ENCODE results near the gene CRTAP.
"Not testable (repeated sequence)": the region's sequence is repeated elsewhere in the genome, so short reads cannot be mapped to it uniquely, and the experiment has no call there.

The CRTAP gene

DNA sequence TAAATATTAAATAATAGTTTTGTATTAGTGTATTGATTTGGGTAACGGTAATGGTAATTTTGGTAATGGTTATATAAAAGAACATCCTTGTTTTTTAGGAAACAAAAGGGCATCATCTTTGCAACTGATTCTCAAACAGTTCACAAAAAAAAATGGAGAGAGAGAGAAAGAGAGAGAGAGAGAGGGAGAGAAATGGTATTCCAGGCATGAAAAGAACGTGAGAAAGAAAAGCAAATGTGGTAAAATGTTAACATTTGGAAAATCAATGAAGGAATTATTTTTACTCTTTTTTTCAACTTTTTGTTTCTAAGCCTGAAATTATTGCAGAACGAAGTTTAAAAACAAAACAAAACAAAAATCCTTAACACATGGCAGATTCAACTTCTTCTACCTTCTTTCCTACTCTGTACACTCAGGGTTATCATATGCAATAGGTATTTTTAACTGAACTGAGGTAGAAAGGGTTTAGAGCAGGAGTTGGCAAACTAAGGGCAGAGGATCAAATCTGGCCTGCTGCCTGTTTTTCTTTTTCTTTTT lies 14.6 kb upstream of the CRTAP start:
- in situ Hi-C loops (cut with MboI; ENCODE audit: low sequenced_read_pairs) = no loop called here

DNA sequence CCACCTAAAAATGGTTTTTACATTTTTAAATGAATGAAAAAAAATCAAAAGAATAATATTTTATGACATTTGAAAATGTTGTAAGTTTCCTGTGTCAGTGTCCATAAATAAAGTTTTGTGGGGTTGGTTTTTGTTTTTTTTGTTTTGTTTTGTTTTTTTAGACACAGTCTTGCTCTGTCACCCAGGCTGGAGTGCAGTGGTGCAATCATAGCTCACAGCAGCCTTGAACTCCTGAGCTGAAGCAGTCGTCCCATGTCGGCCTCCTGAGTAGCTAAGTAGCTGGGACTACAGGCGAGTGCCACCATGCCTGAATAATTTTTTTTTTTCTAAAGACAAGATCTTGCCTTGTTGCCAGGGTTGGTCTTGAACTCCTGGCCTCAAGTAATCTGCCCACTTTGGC lies 14.1 kb upstream of the CRTAP start:
- in situ Hi-C loops (cut with MboI; ENCODE audit: low sequenced_read_pairs) = no loop called here

DNA sequence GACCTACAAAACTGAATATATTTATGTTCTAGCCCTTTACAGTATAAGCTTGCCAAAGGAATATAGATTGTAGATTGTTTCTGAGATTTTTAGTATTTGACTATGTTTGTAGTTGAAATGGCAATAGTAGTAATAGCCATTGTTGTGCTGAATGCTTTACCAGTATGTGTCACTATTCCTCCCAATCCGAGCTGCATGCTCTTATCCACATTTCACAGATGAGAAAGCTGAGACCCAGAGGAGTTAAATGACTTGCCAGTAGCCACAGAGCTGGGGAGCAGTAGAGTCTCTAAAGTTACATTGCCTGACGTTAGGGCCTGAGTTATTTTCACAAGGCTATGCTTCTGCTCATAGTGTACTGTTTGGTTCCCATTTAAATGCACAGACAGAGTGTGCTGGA lies 13.6 kb upstream of the CRTAP start:
- in situ Hi-C loops (cut with MboI; ENCODE audit: low sequenced_read_pairs) = no loop called here

DNA sequence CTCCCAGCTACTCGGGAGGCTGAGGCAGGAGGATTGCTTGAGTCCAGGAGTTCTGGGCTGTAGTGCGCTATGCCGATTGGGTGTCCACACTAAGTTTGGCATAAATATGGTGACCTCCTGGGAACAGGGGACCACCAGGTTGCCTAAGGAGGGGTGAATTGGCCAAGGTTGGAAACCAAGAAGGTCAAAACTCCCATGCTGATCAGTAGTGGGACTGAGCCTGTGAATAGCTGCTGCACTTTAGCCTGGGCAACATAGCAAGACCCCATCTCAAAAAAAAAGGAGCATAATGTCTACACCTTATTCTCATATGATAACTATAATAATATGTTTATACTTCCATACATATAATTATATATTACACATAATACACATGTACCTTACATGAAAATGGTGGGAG lies 10.8 kb upstream of the CRTAP start:
- in situ Hi-C loops (cut with MboI; ENCODE audit: low sequenced_read_pairs) = no loop called here

DNA sequence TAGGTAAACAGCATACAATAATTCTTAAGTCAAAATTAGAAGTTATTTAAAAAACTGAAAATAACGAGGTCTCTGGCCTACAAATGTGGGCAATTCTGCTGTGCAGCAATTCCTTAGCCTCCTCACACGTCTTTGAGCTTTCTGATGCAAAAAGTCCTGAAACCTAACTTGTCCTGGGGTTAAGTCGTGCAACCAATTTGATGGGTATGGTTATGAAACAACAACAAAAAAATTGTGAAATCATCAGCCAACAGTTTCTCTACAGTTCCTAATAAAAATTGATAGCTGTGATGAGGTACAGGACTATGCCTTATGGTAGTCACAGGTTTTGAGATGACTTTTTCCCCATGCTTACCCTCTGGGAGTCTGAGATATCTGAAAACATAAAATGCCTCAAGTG lies 10.3 kb upstream of the CRTAP start:
- in situ Hi-C loops (cut with MboI; ENCODE audit: low sequenced_read_pairs) = no loop called here

DNA sequence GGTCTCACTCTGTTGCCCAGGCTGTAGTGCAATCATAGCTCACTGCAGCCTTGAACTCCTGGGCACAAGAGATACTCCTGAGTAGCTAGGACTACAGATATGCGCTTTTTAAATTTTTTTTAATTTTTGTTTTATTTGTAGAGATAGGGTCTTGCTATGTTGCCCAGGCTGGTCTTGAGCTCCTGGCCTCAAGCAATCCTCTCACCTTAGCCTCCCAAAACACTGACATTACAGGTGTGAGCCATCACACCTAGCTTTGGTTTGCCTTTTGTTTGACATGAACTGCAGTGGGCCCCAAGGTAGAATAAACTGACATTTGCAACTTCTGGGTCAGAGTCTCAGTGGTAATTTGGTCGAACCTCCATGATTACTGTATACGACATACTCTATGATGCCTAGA lies 9.0 kb upstream of the CRTAP start:
- in situ Hi-C loops (cut with MboI; ENCODE audit: low sequenced_read_pairs) = no loop called here

DNA sequence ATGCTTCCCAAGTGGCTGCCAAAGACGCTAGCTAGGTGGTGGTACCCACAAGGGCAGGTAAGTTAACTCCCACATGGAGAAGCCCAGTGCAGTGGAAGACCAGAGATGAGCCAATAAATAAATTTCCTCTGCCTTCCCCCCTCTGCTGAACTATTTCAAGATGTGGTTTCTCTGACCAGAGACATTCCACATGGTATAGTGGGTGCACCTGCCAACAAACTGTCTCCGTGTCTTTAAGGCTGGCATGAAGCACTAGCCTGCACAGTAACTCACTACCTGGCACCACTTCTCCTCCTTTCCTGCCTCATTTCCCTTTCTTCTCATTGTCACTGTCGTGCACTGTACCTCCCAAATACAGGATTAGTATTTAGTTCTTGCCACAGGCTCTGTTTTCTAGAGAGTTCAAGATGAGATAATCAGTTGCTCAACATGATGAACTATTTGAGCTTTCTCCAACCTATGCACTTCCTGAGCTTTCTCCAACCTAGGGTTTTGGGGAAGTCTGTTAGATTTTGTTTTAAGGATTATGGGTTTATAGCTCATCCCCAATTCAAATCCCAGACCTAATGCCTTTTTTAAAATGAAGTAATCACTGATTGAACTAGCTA lies 8.4 kb upstream of the CRTAP start:
- in situ Hi-C loops (cut with MboI; ENCODE audit: low sequenced_read_pairs) = no loop called here

DNA sequence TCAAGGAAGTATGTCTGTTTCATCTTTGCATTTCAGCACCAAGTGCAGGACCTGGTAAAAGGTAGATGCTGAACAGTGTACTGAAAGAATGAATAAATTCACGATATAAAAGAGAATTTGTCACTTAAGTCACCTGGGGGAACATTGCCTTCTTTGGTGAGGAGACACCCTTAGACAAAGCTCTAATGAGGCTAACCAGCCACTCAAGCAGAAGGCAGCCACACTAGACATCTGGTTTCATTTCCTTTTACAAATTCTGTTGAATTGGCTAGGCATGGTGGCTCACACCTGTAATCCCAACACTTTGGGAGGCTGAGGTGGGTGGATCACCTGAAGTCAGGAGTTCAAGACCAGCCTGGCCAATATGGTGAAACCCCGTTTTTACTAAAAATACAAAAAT lies 7.0 kb upstream of the CRTAP start:
- in situ Hi-C loops (cut with MboI; ENCODE audit: low sequenced_read_pairs) = not testable (repeated sequence)

DNA sequence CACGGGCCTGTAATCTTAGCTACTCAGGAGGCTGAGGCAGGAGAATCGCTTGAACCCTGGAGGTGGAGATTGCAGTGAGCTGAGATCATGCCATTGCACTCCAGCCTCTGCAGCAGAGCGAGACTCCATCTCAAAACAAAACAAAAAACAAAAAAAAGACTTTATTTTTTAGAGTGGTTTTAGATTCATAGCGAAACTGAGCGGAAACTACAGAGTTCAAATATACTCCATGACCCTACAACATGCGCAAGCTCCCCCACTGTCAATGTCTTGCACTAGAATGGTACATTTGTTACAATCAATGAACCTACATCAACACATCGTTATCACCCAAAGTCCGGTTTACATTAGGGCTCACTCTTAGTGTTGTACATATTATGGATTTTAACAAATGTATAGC lies 2.2 kb upstream of the CRTAP start:
- in situ Hi-C loops (cut with MboI; ENCODE audit: low sequenced_read_pairs) = no loop called here

DNA sequence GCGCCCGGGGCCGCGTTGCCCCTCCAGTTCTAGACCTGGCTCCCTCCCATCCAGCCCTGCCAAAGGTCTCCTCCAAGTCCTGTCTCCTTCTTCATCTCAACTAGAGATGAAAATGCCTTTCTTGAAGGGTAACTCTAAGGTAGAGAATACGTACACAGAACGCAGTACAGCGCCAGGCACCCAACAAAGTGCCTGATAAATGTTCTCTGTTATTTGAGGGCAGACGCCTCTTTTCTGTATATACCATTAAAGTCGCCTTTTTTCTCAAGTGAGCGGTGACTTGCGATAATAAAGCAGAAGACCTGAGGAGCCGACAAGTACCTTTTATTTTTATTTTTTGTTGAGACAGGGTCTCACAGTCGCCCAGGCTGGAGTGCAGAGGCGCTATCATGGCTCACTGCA lies 809 bp downstream of the CRTAP start:
- in situ Hi-C loops (cut with MboI; ENCODE audit: low sequenced_read_pairs) = no loop called here

DNA sequence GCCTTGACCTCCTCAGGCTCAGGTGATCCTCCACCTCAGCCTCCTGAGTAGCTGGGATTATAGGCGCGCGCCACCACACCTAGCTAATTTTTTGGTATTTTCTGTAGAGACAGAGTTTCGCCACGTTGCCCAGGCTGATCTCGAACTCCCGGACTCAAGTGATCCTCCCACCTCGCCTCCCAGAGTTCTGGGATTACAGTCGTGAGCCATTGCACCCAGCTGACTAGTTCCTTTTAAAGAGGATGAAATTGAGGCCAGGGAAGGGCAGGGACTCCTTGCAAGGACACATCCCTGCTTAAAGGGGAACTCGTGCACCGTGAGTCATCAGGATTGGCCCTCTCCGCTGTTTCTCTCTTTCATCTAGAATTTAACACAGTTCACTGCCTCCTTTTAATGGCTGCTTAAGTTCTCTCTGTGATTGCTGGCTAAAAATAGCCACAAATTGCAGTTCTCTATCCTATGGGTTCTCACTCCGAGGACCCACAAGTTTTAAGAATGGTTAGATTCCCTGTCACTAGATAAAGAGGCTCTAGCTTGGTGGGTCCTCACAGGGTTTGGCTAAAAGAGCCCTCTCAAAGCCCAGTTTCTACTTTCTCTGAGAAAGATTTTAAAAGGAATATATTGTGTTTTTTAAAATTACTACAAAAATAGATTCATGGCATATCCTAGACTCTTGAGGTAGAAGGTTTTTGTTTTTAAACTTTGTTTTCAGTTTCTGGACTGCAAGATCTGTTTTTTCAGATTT lies 1.4 kb downstream of the CRTAP start:
- in situ Hi-C loops (cut with MboI; ENCODE audit: low sequenced_read_pairs) = no loop called here

DNA sequence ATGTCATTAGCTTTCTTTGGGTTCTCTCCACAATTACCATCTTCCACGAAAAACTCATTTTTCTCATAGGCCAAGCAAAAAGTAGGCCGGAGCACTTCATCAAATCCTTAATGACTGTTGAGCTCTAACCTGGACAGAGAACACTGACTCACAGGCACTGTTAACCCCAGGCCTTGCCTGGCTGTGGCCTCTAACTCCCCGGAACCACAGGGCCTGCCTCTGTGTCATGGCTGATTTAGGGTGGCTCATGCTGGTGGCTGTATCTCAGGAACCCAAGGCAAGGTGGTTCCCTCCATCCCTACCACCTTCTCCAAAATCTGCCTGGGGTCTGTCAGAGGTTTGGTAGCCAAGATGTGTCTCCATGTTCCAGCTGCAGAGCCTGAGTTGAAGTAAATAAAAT lies 3.6 kb downstream of the CRTAP start:
- in situ Hi-C loops (cut with MboI; ENCODE audit: low sequenced_read_pairs) = no loop called here

DNA sequence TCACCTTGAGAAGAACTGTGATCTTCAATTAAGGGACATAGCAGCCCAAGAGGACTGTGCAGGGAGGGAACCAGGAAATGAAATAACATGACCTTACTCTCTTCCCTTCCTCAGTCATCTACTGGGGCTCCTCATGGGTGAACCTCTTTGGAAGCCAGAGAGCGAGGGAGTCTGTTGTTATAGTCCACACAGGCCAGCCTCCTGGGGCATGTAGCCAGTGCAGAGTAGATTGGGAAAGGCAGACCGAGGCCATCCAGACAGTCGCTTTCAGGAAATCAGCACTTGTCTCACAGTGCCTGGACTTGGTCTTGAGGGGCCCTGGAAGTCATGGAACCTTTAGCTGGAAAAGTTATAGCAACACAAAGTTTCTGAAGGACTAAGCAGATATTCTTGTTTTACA lies 6.1 kb downstream of the CRTAP start:
- in situ Hi-C loops (cut with MboI; ENCODE audit: low sequenced_read_pairs) = no loop called here

DNA sequence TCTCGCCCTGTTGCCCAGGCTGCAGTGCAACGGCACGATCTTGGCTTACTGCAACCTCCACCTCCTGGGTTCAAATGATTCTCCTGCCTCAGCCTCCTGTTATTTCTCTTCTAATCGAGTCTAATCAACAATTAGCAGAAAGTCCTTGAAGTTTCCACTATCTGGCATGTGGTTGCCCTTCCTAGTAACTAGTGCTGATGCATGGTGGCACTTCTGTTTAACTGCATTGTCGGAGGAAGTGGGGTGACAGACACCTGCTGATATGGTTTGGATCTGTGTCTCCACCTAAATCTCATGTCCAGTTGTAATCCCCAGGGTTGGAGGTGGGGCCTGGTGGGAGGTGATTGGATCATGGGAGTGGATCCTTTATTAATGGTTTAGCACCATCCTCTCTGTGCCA lies 9.2 kb downstream of the CRTAP start:
- in situ Hi-C loops (cut with MboI; ENCODE audit: low sequenced_read_pairs) = no loop called here

DNA sequence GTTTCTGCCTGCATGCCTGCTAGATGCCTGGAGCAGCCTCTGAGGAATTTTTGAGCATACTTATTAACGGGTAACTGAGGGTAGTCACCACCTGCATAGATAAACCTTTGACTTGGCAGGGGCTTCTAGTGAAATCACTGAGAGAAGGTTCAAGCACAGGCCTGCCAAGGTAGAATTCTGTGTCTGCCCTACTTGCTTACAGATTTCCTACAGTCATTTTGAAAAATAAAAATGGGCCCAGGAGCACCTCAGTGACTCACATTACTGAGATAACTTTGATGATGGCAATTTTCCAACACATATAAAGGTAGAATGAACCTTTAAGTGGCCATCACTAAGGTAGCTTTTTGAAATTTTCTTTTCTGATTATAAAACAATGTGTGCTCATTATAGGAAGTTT lies 10.8 kb downstream of the CRTAP start:
- in situ Hi-C loops (cut with MboI; ENCODE audit: low sequenced_read_pairs) = no loop called here

DNA sequence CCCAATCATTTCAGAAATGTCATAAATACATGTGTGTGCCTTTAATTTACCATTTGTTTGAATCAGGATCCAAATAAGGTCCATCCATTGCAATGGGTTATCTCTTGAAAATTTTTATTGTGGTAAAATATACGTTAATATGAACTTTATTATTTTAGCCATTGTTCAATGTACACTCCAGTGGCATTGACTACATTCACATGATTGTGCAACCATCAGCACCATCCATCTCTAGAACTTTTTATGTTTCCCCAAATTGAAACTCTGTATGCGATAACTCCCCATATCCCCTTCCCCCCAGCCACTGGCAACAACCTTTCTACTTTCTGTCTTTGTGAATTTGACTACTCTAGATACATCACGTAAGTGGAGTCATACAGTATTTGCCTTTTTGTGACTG lies 12.0 kb downstream of the CRTAP start:
- in situ Hi-C loops (cut with MboI; ENCODE audit: low sequenced_read_pairs) = no loop called here

DNA sequence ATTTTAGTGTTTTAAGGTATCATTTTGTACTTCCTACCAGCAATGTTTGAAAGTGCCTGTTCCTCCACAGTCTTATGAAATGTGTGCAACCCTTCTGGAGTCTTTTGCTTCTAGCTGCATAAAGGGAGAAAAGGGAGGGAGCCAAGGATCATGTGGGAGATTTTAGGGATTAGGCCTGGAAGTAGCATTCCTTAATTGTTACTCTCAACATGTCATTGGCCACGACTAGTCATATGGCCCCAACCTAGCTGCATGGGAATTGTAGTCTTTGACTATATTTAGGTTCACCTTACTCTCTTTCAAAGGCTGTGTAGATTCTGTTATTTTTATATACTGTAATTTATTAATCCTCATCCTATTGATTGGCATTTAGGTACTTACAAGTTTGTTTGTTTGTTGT lies 14.9 kb downstream of the CRTAP start:
- in situ Hi-C loops (cut with MboI; ENCODE audit: low sequenced_read_pairs) = no loop called here

DNA sequence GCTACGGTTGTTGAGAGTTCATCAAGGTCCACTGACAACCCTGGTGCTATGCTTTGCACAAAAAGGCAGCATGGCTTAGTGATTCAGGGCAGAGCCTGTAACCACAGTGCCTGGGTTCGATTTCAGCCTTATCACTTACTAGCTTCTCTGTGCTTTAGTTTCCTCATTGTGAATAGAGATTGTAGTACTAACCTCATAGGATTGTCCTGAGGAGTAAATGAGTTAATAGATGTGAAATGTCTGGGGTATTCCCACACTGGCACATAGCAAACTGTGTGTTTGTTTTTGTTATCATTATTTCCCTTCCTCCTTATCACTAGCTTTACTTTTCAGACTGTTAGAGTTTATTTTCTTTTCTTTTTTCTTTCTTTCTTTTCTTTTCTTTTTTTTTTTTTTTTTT lies 16.3 kb downstream of the CRTAP start:
- in situ Hi-C loops (cut with MboI; ENCODE audit: low sequenced_read_pairs) = no loop called here

DNA sequence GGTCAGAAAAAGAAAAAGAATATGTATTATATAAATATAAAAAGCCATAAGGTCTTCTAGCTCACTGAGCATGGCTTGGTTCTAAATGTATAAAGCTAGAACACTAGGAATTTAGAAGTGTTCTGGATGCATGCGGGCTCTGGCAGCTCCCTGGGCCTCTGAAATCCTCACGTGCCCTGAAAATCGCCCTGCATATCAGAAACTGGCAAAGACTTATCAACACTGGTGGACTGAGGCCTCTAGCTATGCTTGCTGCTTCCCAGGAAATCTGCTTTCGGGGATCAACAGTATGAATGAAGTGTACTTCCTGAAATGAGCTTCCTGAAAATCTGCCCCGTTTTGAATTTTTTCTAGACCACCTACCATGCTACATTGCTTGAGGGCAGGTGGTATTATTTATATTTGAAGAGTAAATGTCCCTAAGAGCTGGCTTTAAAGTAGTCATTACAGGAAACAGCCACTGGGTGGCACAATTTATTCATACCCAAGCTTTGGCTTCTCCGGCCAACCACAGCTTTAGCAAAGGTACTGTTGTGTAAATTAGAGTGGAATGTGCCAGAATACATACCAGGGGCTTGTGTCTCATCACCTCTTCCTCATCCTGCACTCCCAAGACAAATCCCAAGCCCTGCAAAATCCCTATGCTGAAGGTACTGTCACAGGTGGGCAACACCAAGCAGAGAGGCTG lies 17.7 kb downstream of the CRTAP start:
- in situ Hi-C loops (cut with MboI; ENCODE audit: low sequenced_read_pairs) = no loop called here

DNA sequence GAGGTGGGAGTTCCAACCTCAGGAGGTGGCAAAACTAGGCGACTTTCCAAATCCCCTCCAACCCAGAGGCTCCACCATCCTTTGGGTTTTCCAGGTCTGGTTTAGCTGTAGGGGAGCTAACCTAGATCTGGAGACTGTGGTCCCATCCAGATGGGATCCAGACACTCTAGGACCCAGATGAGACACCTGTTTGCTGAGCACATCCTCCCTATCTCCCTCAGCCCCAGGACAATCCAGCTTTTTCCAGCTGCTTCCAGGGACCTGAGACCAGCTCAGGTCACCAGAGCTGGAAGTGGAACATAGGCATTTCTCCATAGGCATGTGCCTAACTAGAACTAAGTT lies 18.2 kb downstream of the CRTAP start:
- in situ Hi-C loops (cut with MboI; ENCODE audit: low sequenced_read_pairs) = no loop called here

DNA sequence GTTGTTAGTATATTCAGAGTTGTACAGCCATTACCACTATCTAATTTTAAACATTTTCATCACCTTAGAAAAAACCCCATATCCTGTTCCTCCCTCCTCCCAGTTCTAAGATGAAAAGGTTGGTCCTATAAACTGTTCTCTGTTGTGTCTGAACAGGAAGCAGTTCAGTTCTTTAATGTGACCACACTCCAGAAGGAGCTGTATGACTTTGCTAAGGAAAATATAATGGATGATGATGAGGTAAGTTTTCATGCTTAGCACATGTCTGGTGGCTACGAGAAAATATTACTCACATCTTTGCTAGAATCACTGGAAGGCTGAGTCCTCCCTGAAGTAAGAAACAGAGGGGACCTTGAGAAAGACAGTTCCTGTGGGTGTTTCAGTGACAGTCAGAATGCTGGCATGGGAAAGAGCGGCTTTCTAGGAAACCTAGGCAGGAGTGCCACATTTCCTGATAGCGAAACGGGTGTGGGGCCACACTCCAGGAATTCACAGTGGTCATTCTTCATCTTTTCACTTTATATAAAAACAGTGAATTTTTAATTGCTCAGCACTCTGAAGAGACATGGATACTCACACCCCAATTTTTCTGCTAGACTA lies 20.3 kb downstream of the CRTAP start:
- in situ Hi-C loops (cut with MboI; ENCODE audit: low sequenced_read_pairs) = no loop called here

DNA sequence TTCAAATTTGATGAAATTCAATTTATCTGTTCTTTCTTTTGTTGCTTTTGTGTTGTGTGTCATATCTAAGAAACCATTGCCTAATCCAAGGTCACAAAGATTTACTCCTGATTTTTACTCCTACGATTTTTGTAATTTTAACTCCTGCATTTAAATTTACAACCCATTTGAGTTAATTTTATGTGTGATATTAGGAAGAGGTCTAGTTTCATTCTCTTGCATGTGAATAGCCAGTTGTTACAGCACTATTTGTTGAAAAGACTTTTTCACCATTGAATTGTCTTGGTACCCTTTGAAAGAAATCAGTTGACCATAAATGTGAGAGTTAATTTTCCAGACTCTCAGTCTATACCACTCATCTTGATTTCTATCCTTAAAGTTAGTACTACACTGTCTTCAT lies 23.9 kb downstream of the CRTAP start:
- in situ Hi-C loops (cut with MboI; ENCODE audit: low sequenced_read_pairs) = no loop called here

All from hTERT RPE-1 (cell line).